Activated naive CD8-positive, alpha-beta T cell treated with anti-CD3 and anti-CD28 coated beads, Interleukin-2, amount 50 U/mL, for 16 hours (primary cell): ENCODE measurements around the gene GRIN2A.

Experiments used
- DNase-seq: peaks from one replicate; pipeline ENCODE4 v3.0.0-alpha.2; 2020; ENCODE audit warnings: low read depth, low spot score

Gene GRIN2A

DNA sequence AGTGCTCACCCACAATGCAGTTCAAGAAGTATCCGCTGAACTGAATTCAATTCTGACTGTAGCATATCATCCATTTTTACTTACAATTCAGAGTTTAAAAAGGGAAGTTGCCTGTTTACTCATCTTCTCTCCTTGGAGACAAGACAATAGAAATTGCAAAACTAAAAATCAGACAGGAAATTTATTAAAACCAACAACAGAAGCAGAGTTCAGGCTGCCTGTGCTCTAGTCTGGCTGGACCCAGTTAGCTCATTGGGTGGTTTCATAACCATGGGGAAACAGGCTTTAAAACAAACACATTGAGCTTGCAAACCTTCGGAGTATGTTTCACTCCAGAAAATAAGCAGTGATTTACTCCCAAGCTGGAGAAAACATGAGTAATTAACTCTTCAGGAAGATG is 321.4 kb downstream of the GRIN2A start:
- no peak for DNase-seq

DNA sequence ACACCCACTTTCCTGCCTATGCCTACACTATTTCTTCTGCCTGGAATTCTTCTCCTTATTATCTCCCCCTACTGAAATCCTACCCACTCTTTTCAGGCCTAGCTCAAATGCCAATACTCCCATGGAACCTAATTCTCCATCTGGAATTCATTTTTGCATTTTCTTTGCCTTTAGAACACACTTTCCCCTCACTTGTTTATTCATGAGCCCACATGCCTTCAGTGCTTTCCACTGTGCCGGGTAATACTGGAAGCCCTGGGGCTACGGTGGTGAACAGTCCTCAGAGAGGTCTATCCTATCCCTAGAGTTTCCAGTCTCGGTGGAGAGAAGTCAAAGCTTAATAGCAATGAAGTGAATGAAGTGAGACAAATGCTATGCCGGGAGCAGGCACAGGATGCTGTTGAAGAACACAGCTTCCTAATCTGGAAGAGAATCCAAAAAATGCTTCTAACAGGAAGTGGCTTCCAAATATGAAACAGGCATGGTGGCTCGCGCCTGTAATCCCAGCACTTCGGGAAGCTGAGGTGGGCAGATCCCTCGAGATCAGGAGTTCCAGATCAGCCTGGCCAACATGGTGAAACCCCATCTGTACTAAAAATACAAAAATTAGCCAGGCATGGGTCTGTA is 322.4 kb downstream of the GRIN2A start:
- no peak for DNase-seq

DNA sequence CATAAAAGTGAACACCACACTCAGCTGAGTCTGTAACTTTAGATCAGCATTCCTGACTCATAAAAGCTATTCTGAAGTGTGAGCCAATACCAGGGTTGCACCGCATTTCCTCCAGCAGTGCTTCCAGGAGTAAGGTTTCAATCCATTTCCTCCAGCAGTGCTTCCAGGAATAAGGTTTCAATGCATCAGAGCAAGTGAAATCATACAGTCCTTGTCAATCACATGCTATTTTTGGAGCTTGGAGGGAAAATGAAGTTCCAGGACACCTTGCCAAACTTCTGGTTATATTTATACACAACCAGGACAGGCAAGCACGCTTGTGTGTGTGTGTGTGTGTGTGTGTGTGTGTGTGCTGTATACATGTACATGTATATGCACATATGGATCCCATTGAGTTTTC is 327.6 kb downstream of the GRIN2A start:
- no peak for DNase-seq

DNA sequence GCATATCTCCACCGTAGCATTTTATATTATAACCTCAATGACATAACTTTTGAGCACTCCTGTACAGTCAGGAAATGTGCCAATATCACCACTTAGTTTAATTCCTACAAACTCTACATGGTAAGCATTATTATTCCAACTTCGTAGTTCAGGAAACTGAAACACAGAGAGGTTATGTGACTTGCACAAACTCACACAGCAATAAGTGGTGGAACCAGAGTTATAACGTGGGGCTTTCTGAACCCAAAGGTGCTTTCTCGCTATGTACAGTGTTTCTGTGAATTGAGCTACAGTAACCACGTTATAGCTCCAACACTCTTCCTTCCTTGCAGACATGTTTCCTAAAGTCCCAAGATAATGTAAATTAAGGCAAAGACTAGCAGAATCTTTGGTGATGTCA is 330.2 kb downstream of the GRIN2A start:
- DNase-seq: no peak

DNA sequence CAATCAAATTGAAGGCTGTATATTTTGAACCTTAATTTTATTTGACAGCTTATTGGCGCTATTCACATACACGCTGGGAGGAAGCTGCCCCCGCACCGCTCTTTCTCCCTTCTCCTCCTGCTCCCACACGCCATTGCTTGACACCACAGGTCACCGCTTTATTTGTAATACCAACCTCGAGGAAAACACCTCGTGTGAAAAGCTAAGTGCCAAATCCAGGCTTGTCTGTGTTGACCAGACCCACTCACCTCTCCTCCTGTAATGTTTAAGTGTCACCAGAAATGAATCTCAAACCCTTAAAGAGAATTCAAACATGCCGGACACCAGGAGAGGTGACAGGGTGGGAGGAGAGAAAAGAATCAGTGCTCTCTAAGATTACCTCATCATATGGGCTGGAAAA is 331.4 kb downstream of the GRIN2A start:
- no peak for DNase-seq

DNA sequence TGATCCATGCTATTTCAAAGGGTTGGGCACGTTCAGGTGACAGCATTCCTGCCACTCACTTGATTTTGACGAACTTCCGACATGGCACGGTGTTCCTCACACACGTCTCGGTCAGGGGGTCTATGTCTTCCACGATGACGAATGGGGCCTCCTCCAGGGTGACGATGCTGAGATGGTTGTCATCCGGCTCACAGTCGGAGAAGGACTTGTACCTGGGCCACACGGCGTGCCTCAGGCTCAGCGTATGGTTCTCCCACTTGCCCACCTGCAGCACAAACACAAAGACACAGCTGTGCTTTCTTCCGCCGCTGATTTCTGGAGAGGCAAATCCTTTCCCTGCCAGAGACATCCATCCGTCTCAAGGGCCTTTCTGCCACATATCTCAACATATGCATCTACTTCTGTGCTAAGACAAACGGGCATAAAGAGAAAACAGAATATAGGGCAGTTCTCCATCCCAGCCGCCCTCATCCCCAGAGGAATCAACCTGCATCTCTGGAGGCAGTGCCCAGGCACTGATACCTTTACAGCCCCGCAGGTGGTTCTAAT is 332.5 kb downstream of the GRIN2A start:
- DNase-seq: no peak

DNA sequence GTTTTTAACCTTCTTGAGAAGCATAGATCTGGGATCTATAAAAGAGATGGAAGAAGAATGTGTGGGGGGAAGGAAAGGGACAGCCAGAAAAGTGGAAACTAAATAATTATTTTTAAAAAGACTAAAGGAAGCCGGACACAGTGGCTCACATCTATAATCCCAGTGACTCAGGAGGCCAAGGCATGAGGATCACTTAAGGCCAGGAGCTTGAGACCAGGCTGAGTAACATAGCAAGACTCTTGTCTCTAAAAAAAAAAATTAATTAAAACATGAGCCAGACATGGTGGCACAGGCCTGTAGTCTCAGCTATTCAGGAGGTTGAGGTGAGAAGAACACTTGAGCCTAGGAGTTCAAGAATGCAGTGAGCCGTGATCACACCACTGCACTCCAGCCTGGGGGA is 335.1 kb downstream of the GRIN2A start:
- DNase-seq: no peak

DNA sequence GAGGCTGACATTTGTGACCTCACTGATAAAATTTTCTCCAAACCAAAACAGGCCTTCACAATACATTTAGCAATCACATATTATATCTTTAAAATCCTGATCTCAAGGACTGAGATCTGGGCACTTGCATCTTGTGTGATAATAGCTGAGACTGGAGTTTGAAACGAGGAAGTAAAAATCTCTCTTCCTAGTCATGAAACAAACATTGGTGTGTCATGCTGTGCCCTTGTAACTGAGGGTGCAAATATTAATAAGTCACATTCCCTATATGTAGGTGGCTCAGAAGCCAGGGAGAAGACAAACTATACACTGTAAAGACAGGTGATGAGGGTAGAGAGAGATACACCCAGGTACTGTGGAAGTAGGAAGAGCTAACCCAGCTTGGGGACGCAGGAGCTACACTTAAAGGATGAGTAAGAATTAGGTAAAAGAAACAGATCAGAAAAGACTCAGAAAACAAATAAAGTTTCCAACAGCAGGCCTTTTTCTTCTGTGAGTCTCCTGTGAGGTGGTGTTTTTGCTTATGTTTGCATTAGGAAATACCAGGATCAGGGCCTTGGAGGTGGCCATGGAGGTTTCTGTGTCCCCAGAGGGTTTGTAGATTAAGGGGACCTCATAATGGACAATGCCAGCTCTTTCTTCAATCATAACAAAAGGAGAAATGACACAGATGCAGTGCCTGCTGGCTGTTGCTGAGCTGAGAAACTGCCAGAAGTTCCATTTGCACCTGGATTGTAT is 335.7 kb downstream of the GRIN2A start:
- no peak for DNase-seq

DNA sequence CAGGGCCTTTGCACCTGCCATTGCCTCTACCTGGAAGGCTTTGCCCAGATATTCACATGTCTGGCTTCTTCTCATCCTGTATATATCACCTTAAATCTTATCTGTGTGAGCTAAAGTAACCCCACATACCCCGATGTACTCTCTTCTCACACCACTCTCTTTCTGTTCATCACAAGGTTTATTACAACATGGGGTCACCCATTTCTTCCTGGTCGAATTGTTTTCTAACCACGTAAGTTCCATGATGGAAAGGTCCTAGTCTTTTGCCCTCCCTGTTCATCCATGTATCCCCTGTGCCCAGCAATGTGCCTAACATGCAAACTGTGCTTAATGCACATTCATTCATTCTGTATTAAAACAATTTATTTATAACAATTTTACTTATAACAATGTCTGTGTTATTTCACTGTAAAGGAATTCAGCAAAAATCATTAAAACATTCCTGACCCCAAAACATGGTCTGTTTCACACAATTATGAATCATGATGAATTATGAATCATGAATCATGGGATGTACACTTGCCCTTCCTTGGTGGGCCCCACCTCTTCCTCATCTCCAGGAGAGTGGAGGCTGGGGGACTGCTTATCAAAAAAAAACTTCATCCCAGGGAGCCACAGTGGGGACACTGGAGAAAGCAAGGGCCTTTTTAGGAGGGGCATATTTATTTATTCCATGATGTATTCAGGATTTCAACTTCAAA is 336.4 kb downstream of the GRIN2A start:
- DNase-seq: no peak

DNA sequence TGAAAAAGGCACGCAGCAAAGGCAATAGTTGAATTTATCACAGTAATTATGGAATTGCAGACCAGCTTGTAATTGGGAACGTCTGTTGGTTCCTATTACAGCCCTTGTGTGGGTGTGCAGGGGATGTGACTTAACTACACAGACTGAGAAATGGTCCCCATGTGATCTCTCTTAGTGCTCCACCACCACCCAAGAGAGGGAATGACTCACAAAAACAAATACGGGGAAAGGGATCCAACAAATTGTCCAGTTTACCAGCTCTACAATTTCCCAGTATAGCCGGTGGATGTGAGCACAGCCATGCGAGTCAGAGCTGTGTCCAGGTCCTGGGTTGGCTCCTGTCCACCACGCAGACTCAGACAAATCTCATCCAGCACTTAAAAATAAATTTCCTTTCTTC is 337.9 kb downstream of the GRIN2A start:
- no peak for DNase-seq

DNA sequence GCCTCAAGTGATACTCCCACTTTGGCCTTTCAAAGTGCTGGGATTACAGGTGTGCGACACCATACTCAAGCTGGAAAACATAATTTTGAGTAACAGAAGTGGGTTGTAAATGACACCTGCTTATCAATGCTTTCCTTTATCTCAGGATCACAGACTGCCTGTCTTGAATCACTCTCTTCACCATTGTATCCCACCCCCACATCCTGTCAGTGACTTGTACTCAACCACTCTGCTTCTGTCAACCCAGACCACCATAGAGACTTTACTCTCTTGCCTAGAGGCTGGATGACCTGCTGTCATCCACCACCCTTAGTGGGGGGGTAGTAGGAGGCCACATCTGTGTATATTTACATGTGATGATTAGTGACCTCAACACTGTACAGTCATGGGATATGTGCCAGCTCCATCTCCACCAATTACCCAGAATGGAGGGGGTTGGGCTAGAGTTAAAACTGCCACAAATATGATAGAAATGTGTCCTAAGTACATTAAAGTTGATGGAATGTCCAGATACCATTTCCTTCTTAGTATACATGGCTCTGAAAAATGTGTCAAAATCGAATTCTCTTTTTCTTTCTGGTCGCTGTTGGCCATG is 338.7 kb downstream of the GRIN2A start:
- no peak for DNase-seq

DNA sequence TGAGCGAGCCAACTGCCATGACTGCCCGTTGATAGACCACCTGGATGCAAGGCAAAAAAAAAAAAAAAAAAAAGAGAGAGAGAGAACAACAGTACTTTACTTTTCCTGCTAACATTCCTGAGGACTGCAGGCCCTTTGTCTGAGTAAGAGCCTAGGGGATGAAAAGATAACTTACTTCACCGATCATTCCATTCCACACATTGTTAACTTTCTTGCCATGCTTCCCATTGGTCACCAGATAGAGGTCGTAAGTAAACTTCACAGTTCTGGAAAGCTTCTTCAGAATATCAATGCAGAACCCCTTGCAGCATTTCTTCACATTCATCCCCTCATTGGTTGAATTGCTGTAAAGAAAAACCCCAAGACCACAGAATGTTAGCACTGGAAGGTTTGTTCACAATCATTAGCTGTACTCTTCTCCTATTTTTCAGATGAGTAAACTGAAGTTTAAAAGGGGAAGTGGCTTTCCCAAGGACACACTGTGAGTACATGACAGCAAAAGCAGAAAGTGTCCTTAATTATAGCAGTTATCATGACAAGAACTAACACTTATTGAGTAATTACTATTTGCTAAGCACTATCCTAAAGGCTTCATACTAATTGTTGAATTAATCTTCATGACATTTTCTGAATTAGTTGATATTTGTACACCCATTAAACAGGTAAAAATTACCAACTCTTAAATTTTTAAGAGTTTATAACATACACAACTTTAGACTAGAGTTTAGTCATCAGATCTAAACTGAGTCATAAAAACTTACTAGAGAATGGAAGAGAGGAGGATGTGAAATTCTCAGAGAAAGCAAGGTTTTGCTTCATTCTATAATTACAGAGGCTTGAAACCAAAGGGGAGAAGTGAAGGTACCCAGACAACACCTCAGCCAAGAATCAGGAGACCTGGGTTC is 341.2 kb downstream of the GRIN2A start:
- DNase-seq: no peak

DNA sequence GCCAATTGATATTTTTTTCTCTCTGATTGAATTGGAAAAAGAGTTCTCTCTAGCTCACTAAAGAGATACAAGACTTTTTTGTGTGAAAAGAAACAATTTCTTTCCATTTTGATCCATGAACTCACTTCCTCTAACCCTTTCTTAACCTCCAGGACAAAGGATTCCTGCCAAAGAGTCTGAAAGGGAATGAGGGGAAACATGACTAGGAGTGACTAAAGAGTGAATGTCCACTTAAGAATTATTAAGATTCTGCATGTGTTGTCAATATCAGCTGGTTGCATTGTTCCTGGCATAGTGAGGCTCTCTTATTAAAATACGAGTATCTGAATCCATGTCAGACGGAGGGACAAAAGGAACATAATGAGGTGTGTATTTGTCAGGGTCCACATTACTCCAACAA is 344.7 kb downstream of the GRIN2A start:
- DNase-seq: no peak

DNA sequence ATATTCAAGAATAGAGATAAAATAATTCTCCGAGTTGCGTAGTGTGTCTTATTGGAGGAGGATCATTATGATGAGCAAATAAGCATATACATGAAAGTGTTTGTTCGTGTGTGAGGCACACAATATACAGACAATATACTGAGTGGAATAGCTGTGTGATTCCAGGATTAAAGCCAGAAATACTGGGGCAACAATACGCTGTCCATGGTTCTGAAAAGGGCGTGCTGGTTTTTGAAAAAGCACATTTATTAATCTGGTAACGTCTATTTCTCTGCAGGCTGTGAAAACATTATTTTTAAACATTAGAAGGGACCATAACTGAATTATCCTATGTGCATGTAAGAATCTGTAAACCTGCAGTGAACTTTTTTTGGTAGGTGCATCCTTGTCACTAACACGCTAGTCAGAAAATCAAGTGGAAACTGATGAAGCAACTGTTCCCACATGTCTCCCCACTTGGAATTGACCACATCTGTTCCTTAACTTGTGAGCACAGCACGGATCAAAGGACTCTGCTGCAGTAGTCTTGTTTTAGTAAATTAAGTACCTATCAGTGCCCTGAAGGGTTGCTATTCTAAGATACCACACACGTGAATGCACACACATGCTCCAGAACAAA is 346.0 kb downstream of the GRIN2A start:
- DNase-seq: no peak

DNA sequence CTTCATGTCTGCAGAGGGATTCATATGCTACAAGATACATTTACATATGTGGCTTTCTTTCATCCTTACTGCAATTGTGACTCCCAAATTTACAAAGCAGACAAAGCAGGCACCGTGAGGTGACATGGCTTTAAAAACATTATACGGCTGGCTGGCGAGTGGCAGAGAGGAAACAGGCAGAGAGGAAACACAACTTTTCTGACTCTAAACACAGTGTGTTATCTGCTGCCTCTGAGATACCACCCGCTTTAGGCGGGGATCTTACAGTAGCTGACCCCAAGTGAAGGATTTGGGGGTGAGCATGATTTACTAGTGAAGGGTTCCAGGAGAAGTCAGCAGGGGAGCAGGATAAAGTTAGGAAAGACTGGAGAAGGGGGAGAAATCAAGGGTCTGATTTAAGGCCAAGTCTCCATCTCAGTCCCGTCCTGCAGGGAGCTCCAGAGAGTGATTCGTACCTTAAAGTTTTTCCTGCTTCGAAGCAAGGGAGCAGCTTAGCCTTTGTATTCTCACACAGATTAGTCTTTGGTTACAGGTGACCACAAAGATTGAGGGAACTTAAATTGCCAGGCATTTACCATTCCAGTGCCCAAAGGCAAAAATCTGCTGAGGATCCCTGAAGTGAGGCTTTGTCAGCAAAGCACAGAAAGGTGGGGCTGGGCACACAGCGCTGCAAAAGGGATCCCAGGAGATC is 355.0 kb downstream of the GRIN2A start:
- DNase-seq: no peak

DNA sequence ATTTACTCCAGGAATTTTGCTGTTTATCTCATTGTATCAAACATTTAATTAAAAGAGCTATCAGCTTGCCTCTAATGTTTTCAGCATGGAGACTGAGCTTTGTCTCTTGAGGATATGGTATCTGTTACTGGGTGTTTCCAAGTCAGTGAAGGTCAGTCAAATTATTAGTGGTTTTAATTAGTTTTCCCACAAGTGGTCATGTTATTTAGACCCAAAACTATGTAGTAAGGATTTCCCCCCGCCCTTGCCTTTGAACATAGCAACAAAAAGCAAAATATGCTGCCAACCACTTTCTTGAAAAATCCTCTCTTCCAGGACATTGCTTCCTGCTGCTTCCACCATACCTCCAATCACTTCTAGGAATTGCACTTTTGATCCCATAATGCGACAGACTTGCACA is 355.6 kb downstream of the GRIN2A start:
- no peak for DNase-seq

DNA sequence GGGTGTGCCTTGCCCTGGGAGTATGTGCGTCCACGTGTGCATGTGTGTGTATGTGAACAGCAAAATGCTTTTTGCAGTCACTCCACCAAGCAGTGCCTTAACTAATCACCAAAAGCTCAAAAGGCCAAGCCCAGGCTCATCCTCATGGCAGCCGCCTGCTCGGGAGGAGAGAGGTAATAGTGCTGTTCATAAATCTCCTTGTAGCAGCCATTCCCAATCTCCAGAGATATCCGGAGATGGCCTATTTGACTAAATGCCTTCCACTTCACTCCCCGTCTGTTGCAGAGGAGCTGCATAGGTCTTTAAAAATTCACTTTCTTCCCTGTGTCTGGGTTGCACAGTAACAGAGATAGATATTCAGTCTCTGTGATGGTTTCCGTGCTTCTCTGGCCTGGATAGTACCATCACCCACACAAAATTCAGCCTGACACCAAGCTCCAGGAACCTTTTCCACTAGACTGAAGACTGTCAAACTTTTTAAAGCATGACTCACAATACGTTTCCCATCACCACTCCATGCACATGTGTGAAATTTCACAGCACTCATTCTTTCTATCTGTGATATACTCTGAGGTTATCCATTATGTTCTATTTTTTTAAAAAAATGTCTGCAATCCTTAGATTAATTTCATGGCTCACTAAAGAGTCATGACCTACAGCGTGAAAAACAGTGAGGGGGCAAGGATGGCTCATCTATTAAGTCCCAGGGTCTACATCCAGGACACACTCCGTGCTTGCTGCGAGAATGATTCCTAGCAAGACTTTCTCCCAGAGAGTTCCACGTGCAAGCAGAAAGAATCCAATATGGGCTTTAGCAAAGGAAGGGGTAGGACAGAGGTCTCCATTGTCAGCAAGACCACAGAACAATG is 357.8 kb downstream of the GRIN2A start:
- no peak for DNase-seq

DNA sequence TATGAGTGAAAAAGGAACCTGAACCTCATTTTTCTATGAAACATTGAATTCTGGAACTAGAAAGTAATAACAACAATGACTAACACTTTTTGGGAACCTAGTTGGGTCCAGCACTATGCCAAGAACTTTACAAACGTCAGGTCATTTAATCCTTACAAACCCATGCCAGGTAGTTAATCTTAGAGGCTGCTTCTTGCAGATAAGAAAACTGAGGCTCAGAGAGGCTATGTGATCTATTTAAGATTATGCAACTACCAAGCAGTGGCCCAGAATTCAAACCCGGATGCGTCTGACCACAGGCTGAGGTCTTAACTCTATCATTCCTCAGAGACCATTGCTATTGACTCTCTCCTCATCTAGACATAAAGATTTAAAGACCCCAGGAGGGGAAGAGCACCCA is 358.7 kb downstream of the GRIN2A start:
- DNase-seq: no peak

DNA sequence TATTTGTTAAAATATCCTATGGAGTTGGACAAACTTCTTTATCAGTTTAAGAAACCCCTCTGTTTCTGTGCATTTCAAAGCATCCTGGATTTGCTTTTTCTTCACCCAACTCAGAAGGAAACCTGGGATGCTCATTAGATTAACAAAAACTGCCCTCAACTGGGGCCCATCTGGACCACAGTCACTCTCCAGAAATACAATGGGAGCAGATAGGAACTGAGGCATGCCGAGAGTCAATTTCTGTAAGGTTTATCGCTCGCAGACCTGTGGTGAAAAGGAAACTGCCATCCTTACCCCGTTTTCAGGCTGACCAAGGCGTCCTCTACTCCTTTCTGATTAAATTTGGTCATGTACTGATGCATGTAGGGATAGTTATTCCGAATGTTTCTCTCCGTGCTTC is 360.3 kb downstream of the GRIN2A start:
- no peak for DNase-seq
